ENCODE measurements around the gene AGER.

AGER gene

DNA sequence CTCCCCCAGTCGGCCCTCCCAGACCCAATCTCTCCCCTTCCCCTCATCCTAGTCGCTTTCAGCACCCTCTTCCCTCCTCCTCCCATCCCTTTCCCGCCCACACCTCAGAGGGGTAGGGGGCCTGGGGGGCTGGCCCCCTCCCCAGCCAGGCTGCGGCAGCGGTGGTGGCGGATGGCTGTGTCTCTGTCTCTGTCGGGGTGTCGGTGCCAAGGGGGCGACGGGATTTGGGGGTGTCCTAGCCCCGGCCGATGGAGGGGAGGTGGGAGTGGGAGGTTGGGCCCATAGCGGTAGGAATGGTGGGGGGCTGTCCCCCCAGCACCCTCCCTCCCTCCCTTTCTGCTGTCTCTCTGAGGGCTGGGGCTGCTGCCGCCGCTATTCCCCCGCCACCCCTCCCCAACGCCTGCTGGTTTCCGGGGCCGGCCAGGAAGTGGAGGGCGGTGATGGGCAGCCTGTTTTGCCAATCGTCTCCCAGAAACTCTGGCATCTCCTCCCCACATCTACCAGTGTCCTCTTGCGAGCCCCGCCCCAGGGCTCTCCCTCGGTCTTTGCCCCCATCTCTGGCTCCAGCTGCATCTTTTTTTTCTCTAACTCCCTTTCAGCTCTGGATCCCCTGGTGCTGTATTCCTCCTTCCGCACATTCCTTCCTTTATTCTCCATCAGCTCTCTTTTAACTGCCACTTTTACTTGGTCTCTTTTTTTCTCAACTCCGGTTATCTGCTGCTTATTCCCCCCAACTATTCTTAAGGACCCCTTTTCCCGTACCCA lies 8.2 kb downstream of the AGER start, which contains the start of gene AGPAT1 (continued):
- no peak for TF ChIP-seq ZNF266 (tag by site-specific recombination; IDR thresholded peaks at IDR 0.05; ENCODE audit: low read depth)
- TF ChIP-seq KLF17 (tag by site-specific recombination; IDR thresholded peaks at IDR 0.05), result peak; percentile 64; the same call in 1 of the 2 replicates
- TF ChIP-seq, protein P1, sequence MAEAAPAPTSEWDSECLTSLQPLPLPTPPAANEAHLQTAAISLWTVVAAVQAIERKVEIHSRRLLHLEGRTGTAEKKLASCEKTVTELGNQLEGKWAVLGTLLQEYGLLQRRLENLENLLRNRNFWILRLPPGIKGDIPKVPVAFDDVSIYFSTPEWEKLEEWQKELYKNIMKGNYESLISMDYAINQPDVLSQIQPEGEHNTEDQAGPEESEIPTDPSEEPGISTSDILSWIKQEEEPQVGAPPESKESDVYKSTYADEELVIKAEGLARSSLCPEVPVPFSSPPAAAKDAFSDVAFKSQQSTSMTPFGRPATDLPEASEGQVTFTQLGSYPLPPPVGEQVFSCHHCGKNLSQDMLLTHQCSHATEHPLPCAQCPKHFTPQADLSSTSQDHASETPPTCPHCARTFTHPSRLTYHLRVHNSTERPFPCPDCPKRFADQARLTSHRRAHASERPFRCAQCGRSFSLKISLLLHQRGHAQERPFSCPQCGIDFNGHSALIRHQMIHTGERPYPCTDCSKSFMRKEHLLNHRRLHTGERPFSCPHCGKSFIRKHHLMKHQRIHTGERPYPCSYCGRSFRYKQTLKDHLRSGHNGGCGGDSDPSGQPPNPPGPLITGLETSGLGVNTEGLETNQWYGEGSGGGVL (tag by site-specific recombination; IDR thresholded peaks at IDR 0.05), result peak; percentile 99
- TF ChIP-seq ZNF510 (tag by site-specific recombination; IDR thresholded peaks at IDR 0.05; ENCODE audit: insufficient replicate concordance), result no peak
- TF ChIP-seq MEIS1 (CRISPR knock-in tag; IDR thresholded peaks at IDR 0.05; ENCODE audit: borderline replicate concordance), result no peak
- TF ChIP-seq MYNN (tag by site-specific recombination; IDR thresholded peaks at IDR 0.05; ENCODE audit: borderline replicate concordance), result no peak
- no peak for TF ChIP-seq ZNF394 (tag by site-specific recombination; IDR thresholded peaks at IDR 0.05; ENCODE audit: borderline replicate concordance)
- peak; percentile 86 for TF ChIP-seq PRDM1 (tag by site-specific recombination; IDR thresholded peaks at IDR 0.05)
- no peak for TF ChIP-seq PRDM6 (tag by site-specific recombination; IDR thresholded peaks at IDR 0.05)
- TF ChIP-seq ZNF76 (tag by site-specific recombination; IDR thresholded peaks at IDR 0.05; ENCODE audit: borderline replicate concordance, low read depth), result peak; percentile 76; the same call in 1 of the 2 replicates
- TF ChIP-seq ZNF449 (tag by site-specific recombination; IDR thresholded peaks at IDR 0.05), result no peak
- TF ChIP-seq SCRT2 (tag by site-specific recombination; IDR thresholded peaks at IDR 0.05), result no peak
- TF ChIP-seq PRDM4 (tag by site-specific recombination; IDR thresholded peaks at IDR 0.05), result 0 out of 2 replicates have a peak, but pooled peaks have one; percentile 11
- TF ChIP-seq ZNF670 (tag by site-specific recombination; IDR thresholded peaks at IDR 0.05; ENCODE audit: low read depth), result no peak
- no peak; the same call in 1 of the 2 replicates for TF ChIP-seq ZBTB48 (tag by site-specific recombination; IDR thresholded peaks at IDR 0.05)
- TF ChIP-seq, protein P2, sequence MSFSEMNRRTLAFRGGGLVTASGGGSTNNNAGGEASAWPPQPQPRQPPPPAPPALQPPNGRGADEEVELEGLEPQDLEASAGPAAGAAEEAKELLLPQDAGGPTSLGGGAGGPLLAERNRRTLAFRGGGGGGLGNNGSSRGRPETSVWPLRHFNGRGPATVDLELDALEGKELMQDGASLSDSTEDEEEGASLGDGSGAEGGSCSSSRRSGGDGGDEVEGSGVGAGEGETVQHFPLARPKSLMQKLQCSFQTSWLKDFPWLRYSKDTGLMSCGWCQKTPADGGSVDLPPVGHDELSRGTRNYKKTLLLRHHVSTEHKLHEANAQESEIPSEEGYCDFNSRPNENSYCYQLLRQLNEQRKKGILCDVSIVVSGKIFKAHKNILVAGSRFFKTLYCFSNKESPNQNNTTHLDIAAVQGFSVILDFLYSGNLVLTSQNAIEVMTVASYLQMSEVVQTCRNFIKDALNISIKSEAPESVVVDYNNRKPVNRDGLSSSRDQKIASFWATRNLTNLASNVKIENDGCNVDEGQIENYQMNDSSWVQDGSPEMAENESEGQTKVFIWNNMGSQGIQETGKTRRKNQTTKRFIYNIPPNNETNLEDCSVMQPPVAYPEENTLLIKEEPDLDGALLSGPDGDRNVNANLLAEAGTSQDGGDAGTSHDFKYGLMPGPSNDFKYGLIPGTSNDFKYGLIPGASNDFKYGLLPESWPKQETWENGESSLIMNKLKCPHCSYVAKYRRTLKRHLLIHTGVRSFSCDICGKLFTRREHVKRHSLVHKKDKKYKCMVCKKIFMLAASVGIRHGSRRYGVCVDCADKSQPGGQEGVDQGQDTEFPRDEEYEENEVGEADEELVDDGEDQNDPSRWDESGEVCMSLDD (tag by site-specific recombination; IDR thresholded peaks at IDR 0.05), result peak; percentile 99
- TF ChIP-seq ZNF747 (tag by site-specific recombination; IDR thresholded peaks at IDR 0.05), result no peak
- peak; percentile 36 for TF ChIP-seq SP7 (tag by site-specific recombination; IDR thresholded peaks at IDR 0.05)
- TF ChIP-seq ZNF112 (tag by site-specific recombination; IDR thresholded peaks at IDR 0.05), result no peak
- no peak for TF ChIP-seq ZNF558 (tag by site-specific recombination; IDR thresholded peaks at IDR 0.05)
- no peak for TF ChIP-seq ZBTB21 (tag by site-specific recombination; IDR thresholded peaks at IDR 0.05)
- no peak for TF ChIP-seq KLF8 (tag by site-specific recombination; IDR thresholded peaks at IDR 0.05)
- TF ChIP-seq RBAK (tag by site-specific recombination; IDR thresholded peaks at IDR 0.05), result no peak
- TF ChIP-seq GLIS2 (tag by site-specific recombination; IDR thresholded peaks at IDR 0.05), result peak; percentile 96
- 0 out of 2 replicates have a peak, but pooled peaks have one; percentile 19 for TF ChIP-seq MZF1 (tag by site-specific recombination; IDR thresholded peaks at IDR 0.05; ENCODE audit: borderline replicate concordance)
- TF ChIP-seq ZNF654 (tag by site-specific recombination; IDR thresholded peaks at IDR 0.05; ENCODE audit: low read depth), result no peak
